B cell (primary cell): ENCODE measurements around the gene ARHGDIG.

Experiments used
- EZH2 ChIP-seq: IDR thresholded peaks from 2 replicates; pipeline ENCODE4 v1.6.1; 2012; ENCODE audit warnings: borderline replicate concordance, low read depth, mild to moderate bottlenecking, moderate library complexity, low read length; ENCODE audit not compliant: insufficient read depth, poor library complexity, severe bottlenecking
- TF ChIP-seq, protein P1 (sequence below): fragments of 200-600 bp; IDR thresholded peaks from one replicate; pipeline ENCODE4 v1.8.0; 2022; ENCODE audit warnings: antibody characterized with exemption, mild to moderate bottlenecking

DNA sequence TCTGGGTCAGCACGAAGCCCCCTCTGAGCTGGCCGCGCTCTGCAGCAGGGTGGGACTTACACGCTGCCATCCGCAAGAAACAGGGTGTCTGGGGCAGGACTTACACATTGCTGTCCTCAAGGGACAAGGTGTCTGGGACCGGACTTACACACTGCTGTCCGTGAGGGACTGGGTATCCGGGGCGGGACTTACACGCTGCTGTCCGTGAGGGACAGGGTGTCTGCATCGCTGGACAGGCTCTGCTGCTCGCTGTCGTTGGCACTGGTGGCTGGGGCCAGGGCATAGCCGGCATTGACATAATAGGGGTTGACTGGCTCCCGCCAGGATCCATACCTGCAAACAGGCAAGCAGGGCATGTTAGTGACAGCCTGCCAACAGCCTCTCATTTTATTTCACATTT lies 34.0 kb downstream of the ARHGDIG start:
- TF ChIP-seq, protein P1, sequence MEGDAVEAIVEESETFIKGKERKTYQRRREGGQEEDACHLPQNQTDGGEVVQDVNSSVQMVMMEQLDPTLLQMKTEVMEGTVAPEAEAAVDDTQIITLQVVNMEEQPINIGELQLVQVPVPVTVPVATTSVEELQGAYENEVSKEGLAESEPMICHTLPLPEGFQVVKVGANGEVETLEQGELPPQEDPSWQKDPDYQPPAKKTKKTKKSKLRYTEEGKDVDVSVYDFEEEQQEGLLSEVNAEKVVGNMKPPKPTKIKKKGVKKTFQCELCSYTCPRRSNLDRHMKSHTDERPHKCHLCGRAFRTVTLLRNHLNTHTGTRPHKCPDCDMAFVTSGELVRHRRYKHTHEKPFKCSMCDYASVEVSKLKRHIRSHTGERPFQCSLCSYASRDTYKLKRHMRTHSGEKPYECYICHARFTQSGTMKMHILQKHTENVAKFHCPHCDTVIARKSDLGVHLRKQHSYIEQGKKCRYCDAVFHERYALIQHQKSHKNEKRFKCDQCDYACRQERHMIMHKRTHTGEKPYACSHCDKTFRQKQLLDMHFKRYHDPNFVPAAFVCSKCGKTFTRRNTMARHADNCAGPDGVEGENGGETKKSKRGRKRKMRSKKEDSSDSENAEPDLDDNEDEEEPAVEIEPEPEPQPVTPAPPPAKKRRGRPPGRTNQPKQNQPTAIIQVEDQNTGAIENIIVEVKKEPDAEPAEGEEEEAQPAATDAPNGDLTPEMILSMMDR, result no peak
- TF ChIP-seq EZH2, result no peak
